ENCODE measurements around the gene RGS11. TPM values are rescaled to one million over a fixed set of nuclear protein-coding genes. Genes with fewer than 3 reads are reported as not detected.

The RGS11 gene
- total and polyA plus RNA-seq, 2 donors from 2014 or later = 2.5 to 5.9 TPM

DNA sequence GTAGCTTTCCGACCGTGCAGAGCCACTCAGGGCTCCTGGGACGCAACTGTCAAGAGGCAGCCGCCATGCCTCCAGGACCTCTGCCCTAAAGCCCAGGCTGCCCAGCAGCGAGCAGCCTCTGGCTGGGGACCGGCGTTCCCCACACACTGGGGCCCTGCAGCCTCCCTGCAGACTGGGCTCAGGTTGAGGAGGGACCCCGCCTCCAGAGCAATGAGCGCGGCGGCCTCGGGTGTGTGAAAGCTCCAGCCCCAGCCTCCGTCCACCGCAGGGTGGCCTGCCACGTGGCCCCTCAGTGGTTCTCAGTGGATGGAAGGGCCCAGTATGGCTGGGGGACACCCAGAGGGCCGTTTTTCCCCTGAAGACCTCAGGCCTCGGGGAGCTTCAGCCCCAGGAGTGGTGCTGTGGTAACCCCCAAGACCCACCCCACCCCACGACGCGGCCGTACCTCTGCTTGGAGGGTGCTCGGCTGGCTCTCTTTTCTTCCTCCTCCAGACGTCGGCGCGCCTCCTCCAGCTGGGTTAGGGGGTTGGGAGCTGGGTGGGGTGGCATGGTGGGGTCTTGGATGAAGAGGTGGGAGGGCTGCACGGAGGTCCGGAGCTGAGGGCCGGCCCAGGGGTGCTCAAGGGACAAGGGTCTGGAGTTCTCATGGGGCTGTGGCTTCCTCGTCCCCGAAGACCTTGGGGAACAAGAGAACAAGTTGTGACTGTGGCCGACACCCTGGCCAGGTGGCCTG lies 17.5 kb upstream of the RGS11 start:
- DNase-seq = no peak
- H3K36me3 ChIP-seq (ENCODE audit: control insufficient read depth in 2 of 3, insufficient read depth in 3 of 3, low read length in 3 of 3) = peaks cover 0 to 8% (median 0%) of the 10 kb centered on the region in 3 donors
- H3K27ac ChIP-seq (ENCODE audit: low read depth in 2 of 2, low read length in 2 of 2) = no peak overlapping the region
- no peak for FAIRE-seq
- H3K27me3 ChIP-seq (ENCODE audit: control insufficient read depth, insufficient read depth, low read length) = no peaks in the 10 kb centered on the region
- H3K4me3 ChIP-seq (ENCODE audit: low read length in 3 of 3) = no peak overlapping the region
- no peaks in the 10 kb centered on the region for H3K4me1 ChIP-seq (ENCODE audit: control insufficient read depth in 2 of 3, insufficient read depth in 2 of 3, low read depth in 1 of 3, low read length in 3 of 3)
- H3K9ac ChIP-seq (ENCODE audit: low read length in 3 of 3) = no peak overlapping the region
- H3K9me3 ChIP-seq (ENCODE audit: control insufficient read depth in 2 of 3, insufficient read depth in 1 of 3, low read length in 3 of 3) = no peaks in the 10 kb centered on the region
- no peak for TF ChIP-seq CTCF (IDR thresholded peaks at IDR 0.05; ENCODE audit: borderline replicate concordance, extremely low read depth, insufficient read depth)
- intact Hi-C loops (cut with DNase I) = no loop called here

GRCh38 chr16:291539-291938 lies 15.8 kb upstream of the RGS11 start:
- no peaks in the 10 kb centered on the region for H3K4me1 ChIP-seq (ENCODE audit: control insufficient read depth in 2 of 3, insufficient read depth in 2 of 3, low read depth in 1 of 3, low read length in 3 of 3)
- H3K27ac ChIP-seq (ENCODE audit: low read depth in 2 of 2, low read length in 2 of 2) = no peak overlapping the region
- no peaks in the 10 kb centered on the region for H3K9me3 ChIP-seq (ENCODE audit: control insufficient read depth in 2 of 3, insufficient read depth in 1 of 3, low read length in 3 of 3)
- DNase-seq = no peak
- H3K9ac ChIP-seq (ENCODE audit: low read length in 3 of 3) = no peak overlapping the region
- H3K27me3 ChIP-seq (ENCODE audit: control insufficient read depth, insufficient read depth, low read length) = no peaks in the 10 kb centered on the region
- H3K4me3 ChIP-seq (ENCODE audit: low read length in 3 of 3) = no peak overlapping the region
- FAIRE-seq = no peak
- H3K36me3 ChIP-seq (ENCODE audit: control insufficient read depth in 2 of 3, insufficient read depth in 3 of 3, low read length in 3 of 3) = peaks cover 0 to 8% (median 0%) of the 10 kb centered on the region in 3 donors
- intact Hi-C loops (cut with DNase I) = no loop called here
- no peak for TF ChIP-seq CTCF (IDR thresholded peaks at IDR 0.05; ENCODE audit: borderline replicate concordance, extremely low read depth, insufficient read depth)

DNA sequence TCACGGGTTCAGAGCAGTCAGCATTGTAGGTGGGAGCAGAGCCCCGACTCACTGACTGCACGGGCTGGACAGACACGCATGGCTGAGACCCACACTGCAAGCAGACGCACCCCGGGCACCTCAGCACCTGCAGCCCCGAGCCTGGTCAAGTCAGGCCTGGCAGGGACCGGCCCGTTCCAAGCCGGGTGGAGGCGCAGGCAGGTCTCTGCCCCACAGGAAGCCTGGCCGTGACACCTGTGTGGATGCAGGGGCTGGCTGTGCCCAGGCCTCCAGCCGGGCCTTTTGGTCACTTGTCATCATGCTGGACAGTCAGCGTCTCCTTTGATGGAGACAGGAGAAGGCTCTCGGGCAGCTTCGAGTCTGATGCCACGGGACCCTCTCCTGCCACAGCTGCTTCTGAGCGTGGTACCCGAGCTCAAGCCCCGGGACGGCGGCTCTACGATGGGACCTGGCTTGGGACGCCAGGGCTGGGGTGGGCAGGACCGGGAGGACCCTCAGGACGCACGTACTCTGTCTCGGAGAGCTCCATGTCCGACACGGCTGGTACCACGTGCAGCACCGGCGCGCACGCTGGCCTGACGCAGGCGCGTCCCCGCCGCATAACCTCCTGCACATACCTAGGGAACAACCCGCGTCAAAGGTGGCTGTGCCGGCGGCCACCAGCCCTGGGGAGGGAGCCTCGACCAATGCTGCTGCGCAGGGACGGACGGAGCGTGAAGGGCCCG lies 15.1 kb upstream of the RGS11 start:
- no peak overlapping the region for H3K4me3 ChIP-seq (ENCODE audit: low read length in 3 of 3)
- H3K27me3 ChIP-seq (ENCODE audit: control insufficient read depth, insufficient read depth, low read length) = no peaks in the 10 kb centered on the region
- TF ChIP-seq CTCF (IDR thresholded peaks at IDR 0.05; ENCODE audit: borderline replicate concordance, extremely low read depth, insufficient read depth) = no peak
- H3K9ac ChIP-seq (ENCODE audit: low read length in 3 of 3) = no peak overlapping the region
- H3K9me3 ChIP-seq (ENCODE audit: control insufficient read depth in 2 of 3, insufficient read depth in 1 of 3, low read length in 3 of 3) = no peaks in the 10 kb centered on the region
- intact Hi-C loops (cut with DNase I) = no loop called here
- H3K4me1 ChIP-seq (ENCODE audit: control insufficient read depth in 2 of 3, insufficient read depth in 2 of 3, low read depth in 1 of 3, low read length in 3 of 3) = no peaks in the 10 kb centered on the region
- DNase-seq (no peak), FAIRE-seq (no peak)
- peaks cover 0 to 8% (median 0%) of the 10 kb centered on the region in 3 donors for H3K36me3 ChIP-seq (ENCODE audit: control insufficient read depth in 2 of 3, insufficient read depth in 3 of 3, low read length in 3 of 3)
- H3K27ac ChIP-seq (ENCODE audit: low read depth in 2 of 2, low read length in 2 of 2) = no peak overlapping the region
